KMS-11 (cell line): ENCODE measurements around the gene BMP3.
A peak's percentile ranks its signal among the peaks of the same experiment; 100 is the strongest.

Source experiments
- H2AFZ ChIP-seq: fragments of 200-600 bp; sonication (generic); 2 replicates; pipeline ENCODE4 v1.6.1; 2016; ENCODE audit warnings: antibody characterized with exemption, mixed run types, low read depth
- H3K27ac ChIP-seq: fragments of 200-600 bp; sonication (generic); 2 replicates; pipeline ENCODE4 v1.6.1; 2016; ENCODE audit warnings: mild to moderate bottlenecking, mixed run types
- H3K27me3 ChIP-seq: fragments of 200-600 bp; sonication (generic); 2 replicates; pipeline ENCODE4 v1.6.1; 2017; ENCODE audit warnings: mild to moderate bottlenecking, low read depth, mixed run types, moderate library complexity; ENCODE audit not compliant: insufficient read depth
- H3K36me3 ChIP-seq: fragments of 200-600 bp; sonication (generic); 2 replicates; pipeline ENCODE4 v1.6.1; 2017; ENCODE audit warnings: mild to moderate bottlenecking, mixed run types; ENCODE audit not compliant: insufficient read depth
- H3K4me1 ChIP-seq: fragments of 200-600 bp; sonication (generic); 2 replicates; pipeline ENCODE4 v1.6.1; 2016; ENCODE audit warnings: mild to moderate bottlenecking, low read depth, mixed run types; ENCODE audit not compliant: poor library complexity, severe bottlenecking
- H3K4me2 ChIP-seq: fragments of 200-600 bp; sonication (generic); 2 replicates; pipeline ENCODE4 v1.7.0; 2016; ENCODE audit warnings: mild to moderate bottlenecking, mixed run types
- H3K4me3 ChIP-seq: fragments of 200-600 bp; sonication (generic); IDR thresholded peaks from 2 replicates; pipeline ENCODE4 v1.6.1; 2017; ENCODE audit warnings: low read depth, low read length, mixed read lengths; ENCODE audit not compliant: insufficient read depth
- H3K79me2 ChIP-seq: fragments of 200-600 bp; sonication (generic); 2 replicates; pipeline ENCODE4 v1.6.1; 2016; ENCODE audit warnings: low read depth, mixed run types; ENCODE audit not compliant: insufficient read depth
- H3K9ac ChIP-seq: fragments of 200-600 bp; sonication (generic); 2 replicates; pipeline ENCODE4 v1.6.1; 2016; ENCODE audit warnings: mild to moderate bottlenecking, mixed run types
- H4K20me1 ChIP-seq: fragments of 200-600 bp; sonication (generic); 2 replicates; pipeline ENCODE4 v1.6.1; 2016; ENCODE audit warnings: mild to moderate bottlenecking, mixed run types; ENCODE audit not compliant: insufficient read depth
- CTCF ChIP-seq: fragments of 200-600 bp; sonication (generic); conservative IDR thresholded peaks from 2 replicates; pipeline ENCODE4 v1.6.1; 2017; ENCODE audit warnings: low read depth, mild to moderate bottlenecking, antibody characterized with exemption, low read length, moderate library complexity, mixed read lengths

BMP3 gene

GRCh38 chr4:81062001-81062400 lies 31.5 kb downstream of the BMP3 start:
- no peaks in the 10 kb centered on the region for H3K4me1 ChIP-seq
- H3K79me2 ChIP-seq: no peaks in the 10 kb centered on the region
- no peak overlapping the region for H2AFZ ChIP-seq
- H3K9ac ChIP-seq: no peak overlapping the region
- no peak overlapping the region for H3K4me2 ChIP-seq
- no peaks in the 10 kb centered on the region for H3K36me3 ChIP-seq
- H3K27me3 ChIP-seq: 0 out of 2 replicates have a peak, but pooled peaks cover 2% of the 10 kb centered on the region
- H4K20me1 ChIP-seq: no peaks in the 10 kb centered on the region
- H3K4me3 ChIP-seq: no peak overlapping the region
- no peak overlapping the region for H3K27ac ChIP-seq
- no peak for TF ChIP-seq CTCF

- no peaks in the 10 kb centered on the region for H3K79me2 ChIP-seq
- H3K27me3 ChIP-seq: no peaks in the 10 kb centered on the region
- H3K4me2 ChIP-seq: no peak overlapping the region
- H3K9ac ChIP-seq: no peak overlapping the region
- no peak overlapping the region for H3K27ac ChIP-seq
- H2AFZ ChIP-seq: no peak overlapping the region
- no peaks in the 10 kb centered on the region for H4K20me1 ChIP-seq
- no peaks in the 10 kb centered on the region for H3K36me3 ChIP-seq
- H3K4me1 ChIP-seq: no peaks in the 10 kb centered on the region
- no peak overlapping the region for H3K4me3 ChIP-seq
- no peak for TF ChIP-seq CTCF
These were observed 34.9 kb downstream of the BMP3 start for GRCh38 chr4:81065446-81065845.

DNA sequence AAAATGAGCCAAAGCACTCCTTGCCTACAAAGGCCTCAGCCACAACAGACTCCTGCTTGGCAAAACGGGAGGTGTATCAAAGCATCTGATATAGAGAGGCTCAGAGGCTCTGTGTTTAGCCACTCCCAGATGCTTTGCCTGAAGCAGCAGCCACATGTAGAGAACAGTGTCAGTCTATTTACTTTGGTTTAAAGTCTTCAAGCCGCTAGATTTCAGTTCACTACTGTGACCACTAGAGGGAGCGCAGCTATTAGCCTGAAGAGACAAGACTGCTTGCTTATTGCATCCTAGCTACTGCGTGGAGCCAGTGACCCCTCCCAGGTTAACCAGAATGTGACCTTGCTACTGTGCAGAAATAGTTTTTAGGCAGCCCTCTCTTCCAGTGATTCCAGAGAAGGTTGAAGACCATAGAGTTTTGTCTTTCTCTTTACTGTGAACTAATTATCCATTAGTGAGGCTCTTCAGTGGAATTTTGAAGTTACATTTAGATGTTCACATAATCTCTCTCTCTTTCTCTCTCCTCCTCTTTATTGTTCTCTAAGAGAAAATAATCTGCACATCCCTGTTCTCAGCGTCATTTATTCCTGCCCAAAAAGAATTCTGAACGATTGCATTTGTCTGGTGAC lies 39.3 kb downstream of the BMP3 start:
- Histone ChIP-seq H3K9ac (no peak overlapping the region), H3K4me1 (no peaks in the 10 kb centered on the region), H3K4me3 (no peak overlapping the region), H3K36me3 (no peaks in the 10 kb centered on the region), H3K27me3 (no peaks in the 10 kb centered on the region), H4K20me1 (no peaks in the 10 kb centered on the region), H3K79me2 (no peaks in the 10 kb centered on the region), H3K27ac (no peak overlapping the region), H2AFZ (0 out of 2 replicates have a peak overlapping the region, but pooled peaks have one; percentile 14), H3K4me2 (no peak overlapping the region)
- TF ChIP-seq CTCF: peak; percentile 95

GRCh38 chr4:81071013-81071412 lies 40.5 kb downstream of the BMP3 start:
- Histone ChIP-seq H3K79me2 (no peaks in the 10 kb centered on the region), H3K4me2 (no peak overlapping the region), H3K36me3 (no peaks in the 10 kb centered on the region), H3K9ac (no peak overlapping the region), H3K4me1 (no peaks in the 10 kb centered on the region), H3K27me3 (no peaks in the 10 kb centered on the region), H3K4me3 (no peak overlapping the region), H2AFZ (no peak overlapping the region), H3K27ac (no peak overlapping the region), H4K20me1 (no peaks in the 10 kb centered on the region)
- no peak for TF ChIP-seq CTCF
